HG03521 (cell line): ENCODE measurements around the gene BARX2.

Source experiments
- ATAC-seq: cut with Tn5 transposase; IDR thresholded peaks from one replicate; pipeline ENCODE4 v1.9.1; 2021; ENCODE audit warnings: mild to moderate bottlenecking, moderate library complexity; ENCODE audit not compliant: unreplicated experiment

The BARX2 gene

DNA sequence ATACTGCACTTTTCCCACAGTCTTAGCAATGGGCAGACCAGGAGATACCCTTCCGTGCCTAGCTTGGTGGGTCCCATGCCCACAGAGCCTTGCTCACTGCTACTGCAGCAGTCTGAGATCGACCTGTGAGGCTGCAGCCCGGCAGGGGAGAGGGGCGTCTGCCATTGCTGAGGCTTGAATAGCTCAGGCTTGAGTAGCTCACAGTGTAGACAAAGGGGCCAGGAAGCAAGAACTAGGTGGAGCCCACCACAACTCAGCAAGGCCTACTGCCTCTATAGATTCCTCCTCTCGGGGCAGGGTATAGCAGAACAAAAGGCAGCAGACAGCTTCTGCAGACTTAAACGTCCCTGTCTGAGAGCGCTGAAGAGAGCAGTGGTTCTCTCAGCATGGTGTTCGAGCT, 118.1 kb downstream of the BARX2 start:
- no peak for ATAC-seq
